Glutamatergic neuron (in vitro differentiated cells): ENCODE data around the gene CNTNAP2. TPM values are rescaled to one million over a fixed set of nuclear protein-coding genes. Genes with fewer than 3 reads are reported as not detected.

ENCODE experiments used
- DNase-seq: peaks from one replicate; pipeline ENCODE4 v3.0.0; 2022
- H3K27ac Mint-ChIP-seq: one replicate; pipeline ENCODE4 v1.8.0; 2020; ENCODE audit warnings: mild to moderate bottlenecking, mixed read lengths, inconsistent platforms; ENCODE audit not compliant: unreplicated experiment
- H3K27me3 Mint-ChIP-seq: one replicate; pipeline ENCODE4 v1.8.0; 2020; ENCODE audit warnings: mild to moderate bottlenecking, moderate library complexity, mixed read lengths, inconsistent platforms; ENCODE audit not compliant: unreplicated experiment
- H3K36me3 Mint-ChIP-seq: one replicate; pipeline ENCODE4 v1.8.0; 2020; ENCODE audit warnings: mild to moderate bottlenecking, mixed read lengths, inconsistent platforms; ENCODE audit not compliant: unreplicated experiment
- H3K4me1 Mint-ChIP-seq: one replicate; pipeline ENCODE4 v1.8.0; 2020; ENCODE audit warnings: mild to moderate bottlenecking, low read depth, mixed read lengths, inconsistent platforms; ENCODE audit not compliant: unreplicated experiment
- H3K4me3 Mint-ChIP-seq: one replicate; pipeline ENCODE4 v1.8.0; 2020; ENCODE audit warnings: mild to moderate bottlenecking, mixed read lengths, inconsistent platforms; ENCODE audit not compliant: unreplicated experiment
- H3K9me3 Mint-ChIP-seq: one replicate; pipeline ENCODE4 v1.8.0; 2020; ENCODE audit warnings: mild to moderate bottlenecking, moderate library complexity, mixed read lengths, inconsistent platforms; ENCODE audit not compliant: unreplicated experiment
- total RNA-seq: library from RNA; stranded (reverse); fragmentation: NEBNext Ultra II Directional; extraction: Animal tissue kit (Norgen Biotek cat#: 25700); gene quantifications from one replicate; pipeline ENCODE4 v1.2.1, GENCODE V29; 2021; ENCODE audit not compliant: unreplicated experiment
- TF ChIP-seq, protein P1 (sequence below): fragments of 200-600 bp; sonication (generic); IDR thresholded peaks from one replicate; pipeline ENCODE4 v1.5.0; 2021; ENCODE audit not compliant: partially characterized antibody, unreplicated experiment

CNTNAP2 gene
- total RNA-seq, 1 donor from 2014 or later = 25.8 TPM

DNA sequence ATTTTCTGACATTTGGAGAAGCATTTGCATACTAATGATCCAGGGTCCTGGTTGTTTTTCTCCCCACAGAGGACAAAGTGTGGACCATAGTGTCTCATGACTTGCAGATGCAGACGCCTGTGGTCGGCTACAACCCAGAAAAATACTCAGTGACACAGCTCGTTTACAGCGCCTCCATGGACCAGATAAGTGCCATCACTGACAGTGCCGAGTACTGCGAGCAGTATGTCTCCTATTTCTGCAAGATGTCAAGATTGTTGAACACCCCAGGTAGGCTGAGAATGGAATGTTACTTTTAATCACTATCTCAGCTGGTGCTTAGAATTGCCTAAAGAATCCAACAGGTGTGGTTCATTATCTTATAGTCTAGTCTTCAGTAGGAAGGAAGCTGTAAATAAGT is 1522.4 kb downstream of the CNTNAP2 start:
- TF ChIP-seq, protein P1, sequence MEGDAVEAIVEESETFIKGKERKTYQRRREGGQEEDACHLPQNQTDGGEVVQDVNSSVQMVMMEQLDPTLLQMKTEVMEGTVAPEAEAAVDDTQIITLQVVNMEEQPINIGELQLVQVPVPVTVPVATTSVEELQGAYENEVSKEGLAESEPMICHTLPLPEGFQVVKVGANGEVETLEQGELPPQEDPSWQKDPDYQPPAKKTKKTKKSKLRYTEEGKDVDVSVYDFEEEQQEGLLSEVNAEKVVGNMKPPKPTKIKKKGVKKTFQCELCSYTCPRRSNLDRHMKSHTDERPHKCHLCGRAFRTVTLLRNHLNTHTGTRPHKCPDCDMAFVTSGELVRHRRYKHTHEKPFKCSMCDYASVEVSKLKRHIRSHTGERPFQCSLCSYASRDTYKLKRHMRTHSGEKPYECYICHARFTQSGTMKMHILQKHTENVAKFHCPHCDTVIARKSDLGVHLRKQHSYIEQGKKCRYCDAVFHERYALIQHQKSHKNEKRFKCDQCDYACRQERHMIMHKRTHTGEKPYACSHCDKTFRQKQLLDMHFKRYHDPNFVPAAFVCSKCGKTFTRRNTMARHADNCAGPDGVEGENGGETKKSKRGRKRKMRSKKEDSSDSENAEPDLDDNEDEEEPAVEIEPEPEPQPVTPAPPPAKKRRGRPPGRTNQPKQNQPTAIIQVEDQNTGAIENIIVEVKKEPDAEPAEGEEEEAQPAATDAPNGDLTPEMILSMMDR = no peak
- Mint-ChIP-seq H3K27ac (no peak overlapping the region), H3K36me3 (no peaks in the 10 kb centered on the region), H3K27me3 (no peaks in the 10 kb centered on the region), H3K4me1 (peaks cover 10% of the 10 kb centered on the region), H3K4me3 (no peak overlapping the region), H3K9me3 (no peaks in the 10 kb centered on the region)
- DNase-seq = no peak

DNA sequence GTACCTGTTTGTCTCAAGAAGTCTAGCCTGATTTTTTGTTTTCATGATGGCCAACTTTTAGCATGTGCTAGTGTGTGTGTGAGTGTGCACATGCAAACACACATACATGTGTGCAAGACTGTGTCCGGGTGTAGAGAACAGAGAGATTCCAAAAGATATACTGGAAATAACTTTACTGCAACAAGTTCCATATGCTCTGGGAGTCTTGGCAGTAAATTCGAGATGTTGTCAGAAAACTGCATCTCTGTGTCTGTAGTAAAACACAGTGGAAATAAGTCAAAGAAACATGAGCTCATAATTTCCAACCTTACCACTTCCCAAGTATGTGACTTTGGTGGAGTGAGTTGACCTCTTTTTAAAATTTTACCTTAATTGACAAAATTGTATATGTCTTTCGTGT is 1523.2 kb downstream of the CNTNAP2 start:
- peaks cover 10% of the 10 kb centered on the region for H3K4me1 Mint-ChIP-seq
- H3K36me3 Mint-ChIP-seq = no peaks in the 10 kb centered on the region
- no peak overlapping the region for H3K4me3 Mint-ChIP-seq
- TF ChIP-seq, protein P1 = no peak
- H3K27me3 Mint-ChIP-seq = no peaks in the 10 kb centered on the region
- no peaks in the 10 kb centered on the region for H3K9me3 Mint-ChIP-seq
- H3K27ac Mint-ChIP-seq = no peak overlapping the region
- no peak for DNase-seq

DNA sequence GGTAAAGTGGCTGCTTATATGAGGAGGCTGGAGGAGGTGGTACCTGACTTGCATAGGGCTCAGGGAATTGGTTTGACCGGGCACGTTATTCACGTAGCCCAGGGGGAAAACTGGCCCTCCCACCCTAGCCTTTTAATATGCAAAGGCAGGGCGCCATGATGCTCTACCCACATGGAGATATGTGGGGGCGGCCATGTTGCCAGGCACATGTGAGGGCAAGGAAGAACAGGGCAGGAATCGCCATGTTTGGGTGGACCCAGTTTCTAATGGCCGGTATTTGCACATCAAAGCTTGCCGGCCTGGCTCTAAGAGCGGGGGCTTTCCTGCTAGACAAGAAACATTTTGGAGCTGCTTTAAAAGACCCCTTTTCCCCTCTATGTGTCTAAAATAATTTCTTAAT is 1524.2 kb downstream of the CNTNAP2 start:
- Mint-ChIP-seq H3K27ac (no peak overlapping the region), H3K27me3 (no peaks in the 10 kb centered on the region), H3K9me3 (no peaks in the 10 kb centered on the region), H3K4me1 (peaks cover 10% of the 10 kb centered on the region), H3K36me3 (no peaks in the 10 kb centered on the region), H3K4me3 (no peak overlapping the region)
- DNase-seq = no peak
- TF ChIP-seq, protein P1 = no peak

DNA sequence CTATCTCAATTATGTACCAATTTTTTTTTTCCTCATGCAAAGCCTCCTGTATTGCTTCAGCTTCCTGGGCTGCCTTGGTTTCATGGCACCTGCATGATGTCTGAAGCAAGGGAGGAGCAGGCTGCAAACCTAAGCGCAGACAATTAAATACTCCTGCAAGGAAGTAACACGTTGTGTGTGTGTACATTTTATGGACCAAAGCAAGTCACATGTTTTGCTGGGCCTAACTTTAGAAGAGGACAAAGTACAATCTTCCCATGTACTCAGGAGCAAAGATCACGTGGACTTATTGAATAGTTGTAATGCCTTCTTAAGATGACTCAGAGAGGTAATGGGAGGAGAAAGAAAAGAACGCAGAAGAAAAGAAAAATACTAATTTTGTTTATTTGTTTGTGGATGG is 1530.0 kb downstream of the CNTNAP2 start:
- no peaks in the 10 kb centered on the region for H3K36me3 Mint-ChIP-seq
- no peak for DNase-seq
- no peaks in the 10 kb centered on the region for H3K4me1 Mint-ChIP-seq
- no peaks in the 10 kb centered on the region for H3K27me3 Mint-ChIP-seq
- H3K9me3 Mint-ChIP-seq = no peaks in the 10 kb centered on the region
- no peak overlapping the region for H3K4me3 Mint-ChIP-seq
- TF ChIP-seq, protein P1 = no peak
- no peak overlapping the region for H3K27ac Mint-ChIP-seq

DNA sequence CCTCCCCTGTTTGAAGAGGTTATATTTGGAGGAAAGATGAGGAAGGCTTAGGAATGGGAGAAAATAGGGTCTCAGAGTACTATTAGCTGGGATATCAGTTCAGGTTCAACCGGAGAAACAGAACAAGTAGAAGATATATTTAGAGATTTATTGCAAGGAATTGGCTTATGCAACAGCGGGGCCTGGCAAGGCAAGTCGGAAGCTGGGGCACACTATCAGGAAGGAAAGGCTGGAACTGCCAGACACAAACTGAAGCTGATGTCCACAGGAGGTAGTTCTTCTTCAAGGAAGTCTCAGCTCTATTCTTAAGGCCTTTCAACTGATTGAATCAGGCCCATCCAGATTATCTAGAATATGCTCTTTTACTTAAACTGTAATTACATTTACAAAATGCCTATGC is 1534.4 kb downstream of the CNTNAP2 start:
- Mint-ChIP-seq H3K36me3 (no peaks in the 10 kb centered on the region), H3K27ac (no peak overlapping the region), H3K4me1 (no peaks in the 10 kb centered on the region), H3K27me3 (no peaks in the 10 kb centered on the region), H3K4me3 (no peak overlapping the region), H3K9me3 (no peaks in the 10 kb centered on the region)
- no peak for DNase-seq
- TF ChIP-seq, protein P1 = no peak
